ENCODE results near the gene KIAA0232.

DNA sequence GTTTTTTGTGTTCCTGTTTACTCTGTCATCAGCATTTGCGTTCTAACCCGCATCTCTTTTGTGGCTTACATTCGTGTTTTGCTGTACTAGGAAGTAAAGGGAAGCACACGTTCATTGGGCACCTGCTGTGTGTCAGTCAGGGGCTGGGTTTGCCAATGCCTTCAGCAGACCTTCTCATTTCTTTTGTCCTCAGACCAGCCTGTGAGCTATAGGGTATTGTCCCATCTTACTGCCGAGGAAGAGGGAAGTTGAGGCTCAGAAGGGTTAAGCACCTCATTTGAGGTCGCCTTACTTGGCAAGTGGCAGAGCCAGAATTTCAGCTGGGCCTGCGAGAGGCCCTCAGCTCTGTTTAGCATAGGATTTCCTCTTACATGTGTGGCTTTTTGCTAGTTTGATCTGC is 135.8 kb downstream of the KIAA0232 start:
- TF ChIP-seq POLR2A (IDR thresholded peaks at IDR 0.05) (no peak), POLR2AphosphoS5 (IDR thresholded peaks at IDR 0.05) (peak in 1 of 3 donors; percentile 58)
- TF ChIP-seq, protein P1, sequence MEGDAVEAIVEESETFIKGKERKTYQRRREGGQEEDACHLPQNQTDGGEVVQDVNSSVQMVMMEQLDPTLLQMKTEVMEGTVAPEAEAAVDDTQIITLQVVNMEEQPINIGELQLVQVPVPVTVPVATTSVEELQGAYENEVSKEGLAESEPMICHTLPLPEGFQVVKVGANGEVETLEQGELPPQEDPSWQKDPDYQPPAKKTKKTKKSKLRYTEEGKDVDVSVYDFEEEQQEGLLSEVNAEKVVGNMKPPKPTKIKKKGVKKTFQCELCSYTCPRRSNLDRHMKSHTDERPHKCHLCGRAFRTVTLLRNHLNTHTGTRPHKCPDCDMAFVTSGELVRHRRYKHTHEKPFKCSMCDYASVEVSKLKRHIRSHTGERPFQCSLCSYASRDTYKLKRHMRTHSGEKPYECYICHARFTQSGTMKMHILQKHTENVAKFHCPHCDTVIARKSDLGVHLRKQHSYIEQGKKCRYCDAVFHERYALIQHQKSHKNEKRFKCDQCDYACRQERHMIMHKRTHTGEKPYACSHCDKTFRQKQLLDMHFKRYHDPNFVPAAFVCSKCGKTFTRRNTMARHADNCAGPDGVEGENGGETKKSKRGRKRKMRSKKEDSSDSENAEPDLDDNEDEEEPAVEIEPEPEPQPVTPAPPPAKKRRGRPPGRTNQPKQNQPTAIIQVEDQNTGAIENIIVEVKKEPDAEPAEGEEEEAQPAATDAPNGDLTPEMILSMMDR (IDR thresholded peaks at IDR 0.05 in 8 of 11, conservative IDR thresholded peaks at IDR 0.05 in 3 of 11), result no peak
